MM.1S (cell line): Measurements from ENCODE around the gene LANCL2.

Experiments
- DNase-seq: peaks from one replicate; pipeline ENCODE4 v3.0.0-alpha.2; 2015
- H2AFZ ChIP-seq: fragments of 300-600 bp; sonication (generic); 2 replicates; pipeline ENCODE4 v1.6.0; 2016; ENCODE audit warnings: antibody characterized with exemption, low read length
- H3F3A ChIP-seq: fragments of 300-600 bp; sonication (generic); 2 replicates; pipeline ENCODE4 v1.6.1; 2016; ENCODE audit warnings: mild to moderate bottlenecking, antibody characterized with exemption, low read length, moderate library complexity, mixed read lengths; ENCODE audit not compliant: insufficient read depth
- H3K27ac ChIP-seq: fragments of 300-600 bp; sonication (generic); 2 replicates; pipeline ENCODE4 v1.5.1; 2016; ENCODE audit warnings: mild to moderate bottlenecking, low read length
- H3K27me3 ChIP-seq: fragments of 300-600 bp; sonication (generic); replicated peaks from 2 replicates; pipeline ENCODE4 v1.6.0; 2016; ENCODE audit warnings: low read length; ENCODE audit not compliant: insufficient read depth
- H3K36me3 ChIP-seq: fragments of 300-600 bp; sonication (generic); replicated peaks from 2 replicates; pipeline ENCODE4 v1.6.1; 2016; ENCODE audit warnings: mild to moderate bottlenecking, low read length, mixed read lengths; ENCODE audit not compliant: insufficient read depth
- H3K4me1 ChIP-seq: fragments of 300-600 bp; sonication (generic); 2 replicates; pipeline ENCODE4 v1.6.1; 2016; ENCODE audit warnings: low read length, mixed read lengths
- H3K4me2 ChIP-seq: fragments of 300-600 bp; sonication (generic); 2 replicates; pipeline ENCODE4 v1.6.0; 2016; ENCODE audit warnings: low read depth, low read length
- H3K4me3 ChIP-seq: fragments of 300-600 bp; sonication (generic); 2 replicates; pipeline ENCODE4 v1.5.1; 2016; ENCODE audit warnings: low read length, mixed read lengths
- H3K79me2 ChIP-seq: fragments of 300-600 bp; sonication (generic); 2 replicates; pipeline ENCODE4 v1.6.1; 2016; ENCODE audit warnings: mixed run types, low read length, mixed read lengths
- H3K9ac ChIP-seq: fragments of 300-600 bp; sonication (generic); 2 replicates; pipeline ENCODE4 v1.6.1; 2016; ENCODE audit warnings: low read length, mixed read lengths
- H3K9me2 ChIP-seq: fragments of 300-600 bp; sonication (generic); replicated peaks from 2 replicates; pipeline ENCODE4 v1.6.1; 2016; ENCODE audit warnings: mild to moderate bottlenecking, low read length, mixed read lengths; ENCODE audit not compliant: insufficient read depth
- H3K9me3 ChIP-seq: fragments of 300-600 bp; sonication (generic); replicated peaks from 2 replicates; pipeline ENCODE4 v1.6.1; 2016; ENCODE audit warnings: mild to moderate bottlenecking, low read length, mixed read lengths; ENCODE audit not compliant: insufficient read depth
- H4K20me1 ChIP-seq: fragments of 300-600 bp; sonication (generic); 2 replicates; pipeline ENCODE4 v1.6.1; 2016; ENCODE audit warnings: mild to moderate bottlenecking, low read length, moderate library complexity, mixed read lengths; ENCODE audit not compliant: insufficient read depth
- EZH2 ChIP-seq: fragments of 300-600 bp; sonication (generic); optimal IDR thresholded peaks from 2 replicates; pipeline ENCODE3; 2017; ENCODE audit warnings: low read depth, mild to moderate bottlenecking, antibody characterized with exemption, low read length, mixed read lengths
- EZH2phosphoT487 ChIP-seq: fragments of 300-600 bp; sonication (generic); IDR thresholded peaks from 2 replicates; pipeline ENCODE4 v1.6.1; 2018; ENCODE audit warnings: antibody characterized with exemption, low read length
- TF ChIP-seq, protein P1 (sequence below): fragments of 300-600 bp; sonication (generic); IDR thresholded peaks from 2 replicates; pipeline ENCODE4 v1.5.1; 2016; ENCODE audit warnings: antibody characterized with exemption, low read length, mixed read lengths

Gene LANCL2

DNA sequence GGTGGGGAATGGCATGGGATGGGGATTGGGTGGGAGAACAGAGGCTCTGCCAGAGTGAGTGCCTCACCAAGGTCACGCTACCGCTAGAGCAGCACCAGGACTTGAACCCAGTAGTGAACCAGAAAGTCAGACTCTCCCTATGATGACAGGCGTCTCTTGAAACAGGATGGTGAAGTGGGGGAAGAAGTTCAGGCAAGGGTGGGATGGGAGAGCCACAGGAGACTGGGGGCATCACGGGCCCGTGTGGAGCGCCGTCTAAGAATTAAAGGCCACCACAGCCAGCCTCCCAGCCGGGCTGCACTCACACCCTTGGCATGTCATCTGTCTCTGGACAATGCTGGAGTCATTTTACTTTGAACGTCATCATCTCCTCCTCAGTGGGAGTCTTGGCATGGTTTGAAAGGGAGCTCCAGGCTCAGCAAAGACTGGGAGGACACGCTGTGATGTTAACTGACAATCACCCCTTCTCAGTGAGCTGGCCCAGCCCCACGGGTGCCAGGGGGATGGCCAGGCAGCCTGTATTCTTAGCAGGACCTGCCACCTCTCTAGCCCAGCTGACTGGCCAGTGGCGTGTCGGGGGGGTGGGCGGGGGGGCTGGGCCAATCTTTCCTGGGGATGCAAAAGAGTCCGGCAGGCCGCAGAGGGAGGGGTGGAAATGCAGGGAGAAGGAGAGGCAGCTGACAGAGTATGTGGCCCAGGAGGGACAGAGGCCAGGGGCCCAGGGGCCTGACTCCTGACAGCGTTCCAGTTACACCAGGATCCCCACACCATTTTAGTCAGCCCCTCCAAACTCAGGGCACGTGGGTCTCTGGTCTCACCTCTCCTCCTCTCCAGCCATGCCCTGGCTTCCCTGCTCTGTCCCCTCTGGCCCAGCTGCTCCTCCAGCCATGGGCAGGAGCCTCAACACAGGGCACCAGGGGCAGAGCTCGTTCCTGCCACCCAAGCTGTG, 111.0 kb downstream of the LANCL2 start:
- H3K4me3 ChIP-seq, result no peak overlapping the region
- H3K36me3 ChIP-seq, result peaks cover 14% of the 10 kb centered on the region
- TF ChIP-seq, protein P1, sequence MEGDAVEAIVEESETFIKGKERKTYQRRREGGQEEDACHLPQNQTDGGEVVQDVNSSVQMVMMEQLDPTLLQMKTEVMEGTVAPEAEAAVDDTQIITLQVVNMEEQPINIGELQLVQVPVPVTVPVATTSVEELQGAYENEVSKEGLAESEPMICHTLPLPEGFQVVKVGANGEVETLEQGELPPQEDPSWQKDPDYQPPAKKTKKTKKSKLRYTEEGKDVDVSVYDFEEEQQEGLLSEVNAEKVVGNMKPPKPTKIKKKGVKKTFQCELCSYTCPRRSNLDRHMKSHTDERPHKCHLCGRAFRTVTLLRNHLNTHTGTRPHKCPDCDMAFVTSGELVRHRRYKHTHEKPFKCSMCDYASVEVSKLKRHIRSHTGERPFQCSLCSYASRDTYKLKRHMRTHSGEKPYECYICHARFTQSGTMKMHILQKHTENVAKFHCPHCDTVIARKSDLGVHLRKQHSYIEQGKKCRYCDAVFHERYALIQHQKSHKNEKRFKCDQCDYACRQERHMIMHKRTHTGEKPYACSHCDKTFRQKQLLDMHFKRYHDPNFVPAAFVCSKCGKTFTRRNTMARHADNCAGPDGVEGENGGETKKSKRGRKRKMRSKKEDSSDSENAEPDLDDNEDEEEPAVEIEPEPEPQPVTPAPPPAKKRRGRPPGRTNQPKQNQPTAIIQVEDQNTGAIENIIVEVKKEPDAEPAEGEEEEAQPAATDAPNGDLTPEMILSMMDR, result no peak
- TF ChIP-seq EZH2phosphoT487 (no peak), EZH2 (no peak)
- H3K9me2 ChIP-seq, result no peaks in the 10 kb centered on the region
- H3K4me1 ChIP-seq, result no peaks in the 10 kb centered on the region
- H3K9ac ChIP-seq, result no peak overlapping the region
- no peaks in the 10 kb centered on the region for H3K27me3 ChIP-seq
- H3K9me3 ChIP-seq, result no peaks in the 10 kb centered on the region
- no peak for DNase-seq
- H3K27ac ChIP-seq, result no peak overlapping the region
- no peaks in the 10 kb centered on the region for H3F3A ChIP-seq
- no peak overlapping the region for H2AFZ ChIP-seq
- H4K20me1 ChIP-seq, result 0 out of 2 replicates have a peak, but pooled peaks cover 3% of the 10 kb centered on the region
- H3K4me2 ChIP-seq, result no peak overlapping the region
- peaks cover 80% of the 10 kb centered on the region for H3K79me2 ChIP-seq

DNA sequence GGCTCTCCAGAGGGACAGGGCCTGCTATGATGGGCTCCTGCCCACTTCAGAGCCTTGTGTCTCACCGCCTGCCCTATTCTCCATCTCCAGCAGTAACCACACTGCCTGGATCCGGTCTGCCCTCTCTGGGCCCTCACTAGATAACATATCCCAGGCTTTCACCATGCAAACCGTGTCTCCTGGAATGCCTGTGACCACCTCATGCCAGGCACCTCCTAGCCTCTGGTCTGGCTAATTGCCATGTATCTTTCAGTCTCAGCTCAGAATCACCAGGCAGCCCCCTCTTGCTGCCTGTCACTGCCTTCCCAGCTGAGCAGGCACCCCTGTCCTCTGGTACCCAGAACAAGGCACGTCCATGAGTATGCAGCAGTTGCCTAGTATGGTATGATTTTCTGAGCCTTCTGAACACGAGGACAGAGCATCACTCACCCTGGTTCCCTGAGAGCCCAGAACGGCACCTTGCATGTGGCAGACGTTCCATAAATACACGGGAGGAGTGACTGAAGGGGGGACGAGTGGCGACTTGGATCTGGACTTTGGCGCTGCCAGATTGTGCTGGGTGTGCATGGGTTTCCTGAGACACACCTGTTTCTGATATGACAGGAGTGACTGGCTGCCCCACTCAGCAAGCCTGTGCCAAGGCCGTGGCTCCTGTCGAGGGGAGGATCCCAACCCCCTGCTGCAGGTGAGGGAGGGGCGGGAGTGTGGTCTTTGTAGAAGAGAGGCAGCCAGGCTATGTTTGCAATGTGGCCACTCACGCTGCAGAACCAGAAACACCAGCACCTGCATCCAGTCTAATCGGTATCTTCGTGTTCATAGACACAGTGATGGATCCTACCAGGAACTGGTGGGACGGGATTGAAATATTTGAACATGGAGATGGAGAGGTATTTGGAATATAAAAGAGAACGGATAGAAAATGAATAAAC, 112.0 kb downstream of the LANCL2 start:
- Histone ChIP-seq H3K4me1 (no peaks in the 10 kb centered on the region), H3K79me2 (peaks cover 90% of the 10 kb centered on the region), H3K36me3 (peaks cover 14% of the 10 kb centered on the region), H4K20me1 (0 out of 2 replicates have a peak, but pooled peaks cover 3% of the 10 kb centered on the region), H3F3A (no peaks in the 10 kb centered on the region), H3K9me2 (no peaks in the 10 kb centered on the region), H3K4me2 (no peak overlapping the region), H2AFZ (no peak overlapping the region), H3K9me3 (no peaks in the 10 kb centered on the region), H3K4me3 (no peak overlapping the region), H3K9ac (no peak overlapping the region), H3K27ac (no peak overlapping the region), H3K27me3 (no peaks in the 10 kb centered on the region)
- TF ChIP-seq EZH2phosphoT487 (no peak), EZH2 (no peak)
- TF ChIP-seq, protein P1, result no peak
- no peak for DNase-seq

- no peaks in the 10 kb centered on the region for H3K9me3 ChIP-seq
- no peaks in the 10 kb centered on the region for H3K9me2 ChIP-seq
- no peaks in the 10 kb centered on the region for H3F3A ChIP-seq
- no peak overlapping the region for H3K27ac ChIP-seq
- H3K27me3 ChIP-seq, result no peaks in the 10 kb centered on the region
- H2AFZ ChIP-seq, result no peak overlapping the region
- H3K4me3 ChIP-seq, result no peak overlapping the region
- 0 out of 2 replicates have a peak, but pooled peaks cover 3% of the 10 kb centered on the region for H4K20me1 ChIP-seq
- TF ChIP-seq, protein P1, result no peak
- no peak for DNase-seq
- peaks cover 14% of the 10 kb centered on the region for H3K36me3 ChIP-seq
- H3K4me1 ChIP-seq, result peaks cover 2% of the 10 kb centered on the region; the same call in 1 of the 2 replicates
- no peak overlapping the region for H3K9ac ChIP-seq
- H3K79me2 ChIP-seq, result peaks cover 97% of the 10 kb centered on the region
- no peak overlapping the region for H3K4me2 ChIP-seq
These were observed 112.7 kb downstream of the LANCL2 start for GRCh38 chr7:55477781-55478374.
